ENCODE data around the gene BMPR1A.

Gene BMPR1A

GRCh38 chr10:86964847-86965190 is 208.4 kb downstream of the BMPR1A start:
- TF ChIP-seq SPI1 (IDR thresholded peaks at IDR 0.05; ENCODE audit: borderline replicate concordance, low read depth) (no peak), CTCF (IDR thresholded peaks at IDR 0.05; ENCODE audit: insufficient read depth, low read length) (no peak), GABPA (IDR thresholded peaks at IDR 0.05; ENCODE audit: low read depth) (no peak)
- peaks cover 20% of the 10 kb centered on the region for H3K27me3 ChIP-seq (ENCODE audit: insufficient read depth, poor library complexity, severe bottlenecking)
- DNase-seq (ENCODE audit: low read depth in 1 of 2, low spot score in 1 of 2), result no peak
- no peak overlapping the region for H3K27ac ChIP-seq (replicated peaks)
- H3K4me3 ChIP-seq (replicated peaks; ENCODE audit: insufficient read depth, low read length), result no peak overlapping the region

GRCh38 chr10:86965986-86966654 is 209.7 kb downstream of the BMPR1A start:
- no peak for DNase-seq (ENCODE audit: low read depth in 1 of 2, low spot score in 1 of 2)
- Histone ChIP-seq H3K27ac (replicated peaks) (no peak overlapping the region), H3K27me3 (ENCODE audit: insufficient read depth, poor library complexity, severe bottlenecking) (peaks cover 30% of the 10 kb centered on the region), H3K4me3 (replicated peaks; ENCODE audit: insufficient read depth, low read length) (no peak overlapping the region)
- TF ChIP-seq SPI1 (IDR thresholded peaks at IDR 0.05; ENCODE audit: borderline replicate concordance, low read depth) (no peak), GABPA (IDR thresholded peaks at IDR 0.05; ENCODE audit: low read depth) (no peak), CTCF (IDR thresholded peaks at IDR 0.05; ENCODE audit: insufficient read depth, low read length) (no peak), REST (IDR thresholded peaks at IDR 0.05; ENCODE audit: insufficient replicate concordance, low read depth) (no peak), POLR2AphosphoS5 (IDR thresholded peaks at IDR 0.05; ENCODE audit: low read depth) (no peak)

- no peak for DNase-seq (ENCODE audit: low read depth in 1 of 2, low spot score in 1 of 2)
- H3K27ac ChIP-seq (replicated peaks), result no peak overlapping the region
- H3K4me3 ChIP-seq (replicated peaks; ENCODE audit: insufficient read depth, low read length), result no peak overlapping the region
- TF ChIP-seq REST (IDR thresholded peaks at IDR 0.05; ENCODE audit: insufficient replicate concordance, low read depth), result no peak
- TF ChIP-seq GABPA (IDR thresholded peaks at IDR 0.05; ENCODE audit: low read depth), result no peak
- H3K27me3 ChIP-seq (ENCODE audit: insufficient read depth, poor library complexity, severe bottlenecking), result peaks cover 34% of the 10 kb centered on the region
Observed at GRCh38 chr10:86967481-86967941, 211.1 kb downstream of the BMPR1A start.

- Histone ChIP-seq H3K27me3 (ENCODE audit: insufficient read depth, poor library complexity, severe bottlenecking) (peaks cover 34% of the 10 kb centered on the region), H3K4me3 (replicated peaks; ENCODE audit: insufficient read depth, low read length) (no peak within 1 kb of the TSS), H3K27ac (replicated peaks) (no peak within 1 kb of the TSS)
- TF ChIP-seq REST (IDR thresholded peaks at IDR 0.05; ENCODE audit: insufficient replicate concordance, low read depth) (no peak), GABPA (IDR thresholded peaks at IDR 0.05; ENCODE audit: low read depth) (no peak), SPI1 (IDR thresholded peaks at IDR 0.05; ENCODE audit: borderline replicate concordance, low read depth) (no peak), CTCF (IDR thresholded peaks at IDR 0.05; ENCODE audit: insufficient read depth, low read length) (no peak), POLR2AphosphoS5 (IDR thresholded peaks at IDR 0.05; ENCODE audit: low read depth) (no peak)
- no peak for DNase-seq (ENCODE audit: low read depth in 1 of 2, low spot score in 1 of 2)
Observed at GRCh38 chr10:86968271-86968993, 212.0 kb downstream of the BMPR1A start, which contains the start of gene ADIRF. Gene ADIRF (plus strand): TSS chr10:86968482. CDS start chr10:86968545, 63 bp downstream.
